ENCODE data around the gene SETBP1.

DNA sequence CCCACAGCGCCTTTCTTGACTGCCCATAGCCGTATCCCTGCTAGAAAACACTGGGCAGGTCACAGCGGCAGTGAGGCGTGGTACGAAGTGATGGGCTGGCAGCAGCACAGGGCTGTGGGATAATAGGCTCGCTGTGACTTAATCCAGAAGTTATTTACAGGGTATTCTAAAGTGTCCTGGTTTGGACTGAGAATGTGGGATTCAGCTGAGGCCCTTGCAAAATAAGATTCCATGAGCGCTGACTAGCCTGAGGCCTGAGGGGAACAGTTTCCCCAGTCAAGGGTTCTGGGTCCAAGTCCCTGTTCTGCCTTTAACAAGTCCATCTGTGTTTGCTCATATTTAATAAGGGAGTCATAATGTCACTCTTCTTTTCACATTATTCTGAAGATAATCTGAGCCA, 34.6 kb downstream of the SETBP1 start:
- TF ChIP-seq EZH2 (IDR thresholded peaks at IDR 0.05) = no peak
- TF ChIP-seq, protein P1, sequence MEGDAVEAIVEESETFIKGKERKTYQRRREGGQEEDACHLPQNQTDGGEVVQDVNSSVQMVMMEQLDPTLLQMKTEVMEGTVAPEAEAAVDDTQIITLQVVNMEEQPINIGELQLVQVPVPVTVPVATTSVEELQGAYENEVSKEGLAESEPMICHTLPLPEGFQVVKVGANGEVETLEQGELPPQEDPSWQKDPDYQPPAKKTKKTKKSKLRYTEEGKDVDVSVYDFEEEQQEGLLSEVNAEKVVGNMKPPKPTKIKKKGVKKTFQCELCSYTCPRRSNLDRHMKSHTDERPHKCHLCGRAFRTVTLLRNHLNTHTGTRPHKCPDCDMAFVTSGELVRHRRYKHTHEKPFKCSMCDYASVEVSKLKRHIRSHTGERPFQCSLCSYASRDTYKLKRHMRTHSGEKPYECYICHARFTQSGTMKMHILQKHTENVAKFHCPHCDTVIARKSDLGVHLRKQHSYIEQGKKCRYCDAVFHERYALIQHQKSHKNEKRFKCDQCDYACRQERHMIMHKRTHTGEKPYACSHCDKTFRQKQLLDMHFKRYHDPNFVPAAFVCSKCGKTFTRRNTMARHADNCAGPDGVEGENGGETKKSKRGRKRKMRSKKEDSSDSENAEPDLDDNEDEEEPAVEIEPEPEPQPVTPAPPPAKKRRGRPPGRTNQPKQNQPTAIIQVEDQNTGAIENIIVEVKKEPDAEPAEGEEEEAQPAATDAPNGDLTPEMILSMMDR (IDR thresholded peaks at IDR 0.05) = no peak
- no peak for TF ChIP-seq EZH2phosphoT487 (IDR thresholded peaks at IDR 0.05)

All from neural progenitor cell (in vitro differentiated cells).